ENCODE measurements around the gene ASTL. TPM values are rescaled to one million over a fixed set of nuclear protein-coding genes. Genes with fewer than 3 reads are reported as not detected.
A peak's percentile ranks its signal among the peaks of the same experiment; 100 is the strongest.

Gene ASTL
- total RNA-seq, 1 donor from 2014 or later, result not detected

- peaks cover 2% of the 10 kb centered on the region for H3K27me3 Mint-ChIP-seq (ENCODE audit: low read depth)
- no peaks in the 10 kb centered on the region for H3K9me3 Mint-ChIP-seq (ENCODE audit: low read depth)
Observed at GRCh38 chr2:96145848-96146152, 7.5 kb upstream of the ASTL start.

GRCh38 chr2:96145036-96145847, 6.9 kb upstream of the ASTL start, which contains the start of gene DUSP2:
Gene DUSP2 (minus strand): TSS chr2:96145440. CDS start chr2:96145354, 86 bp downstream.
- no peak within 1 kb of the TSS for H3K27ac Mint-ChIP-seq (ENCODE audit: unreplicated experiment)
- peak; percentile 64 for DNase-seq (ENCODE audit: low spot score)
- TF ChIP-seq CTCF (IDR thresholded peaks at IDR 0.05), result no peak
- H3K9me3 Mint-ChIP-seq (ENCODE audit: low read depth), result no peaks in the 10 kb centered on the region
- peak within 1 kb of the TSS; percentile 67 for H3K4me3 Mint-ChIP-seq (ENCODE audit: unreplicated experiment)
- no peaks in the 10 kb centered on the region for H3K36me3 Mint-ChIP-seq (ENCODE audit: low read depth)
- peaks cover 2% of the 10 kb centered on the region for H3K27me3 Mint-ChIP-seq (ENCODE audit: low read depth)
- H3K4me1 Mint-ChIP-seq (ENCODE audit: low read depth), result peaks cover 12% of the 10 kb centered on the region

More at GRCh38 chr2:96145848-96146152, 7.5 kb upstream of the ASTL start:
- no peak overlapping the region for H3K27ac Mint-ChIP-seq (ENCODE audit: unreplicated experiment)
- peaks cover 12% of the 10 kb centered on the region for H3K4me1 Mint-ChIP-seq (ENCODE audit: low read depth)
- H3K4me3 Mint-ChIP-seq (ENCODE audit: unreplicated experiment), result peak overlapping the region; percentile 21
- no peak for DNase-seq (ENCODE audit: low spot score)
- TF ChIP-seq CTCF (IDR thresholded peaks at IDR 0.05), result no peak
- no peaks in the 10 kb centered on the region for H3K36me3 Mint-ChIP-seq (ENCODE audit: low read depth)

GRCh38 chr2:96144481-96145035, 6.3 kb upstream of the ASTL start:
- Mint-ChIP-seq H3K36me3 (ENCODE audit: low read depth) (no peaks in the 10 kb centered on the region), H3K27ac (ENCODE audit: unreplicated experiment) (no peak overlapping the region), H3K9me3 (ENCODE audit: low read depth) (no peaks in the 10 kb centered on the region), H3K27me3 (ENCODE audit: low read depth) (peaks cover 2% of the 10 kb centered on the region), H3K4me3 (ENCODE audit: unreplicated experiment) (peak overlapping the region; percentile 67), H3K4me1 (ENCODE audit: low read depth) (peaks cover 12% of the 10 kb centered on the region)
- TF ChIP-seq CTCF (IDR thresholded peaks at IDR 0.05), result no peak
- DNase-seq (ENCODE audit: low spot score), result peak; percentile 75

- H3K27ac Mint-ChIP-seq (ENCODE audit: unreplicated experiment), result no peak overlapping the region
- H3K27me3 Mint-ChIP-seq (ENCODE audit: low read depth), result peaks cover 2% of the 10 kb centered on the region
- H3K4me3 Mint-ChIP-seq (ENCODE audit: unreplicated experiment), result peak overlapping the region; percentile 67
- no peaks in the 10 kb centered on the region for H3K9me3 Mint-ChIP-seq (ENCODE audit: low read depth)
- TF ChIP-seq CTCF (IDR thresholded peaks at IDR 0.05), result no peak
- peaks cover 12% of the 10 kb centered on the region for H3K4me1 Mint-ChIP-seq (ENCODE audit: low read depth)
- DNase-seq (ENCODE audit: low spot score), result no peak
- H3K36me3 Mint-ChIP-seq (ENCODE audit: low read depth), result no peaks in the 10 kb centered on the region
Observed at GRCh38 chr2:96143848-96144480, 5.7 kb upstream of the ASTL start.

- Mint-ChIP-seq H3K27me3 (ENCODE audit: low read depth) (peaks cover 2% of the 10 kb centered on the region), H3K36me3 (ENCODE audit: low read depth) (no peaks in the 10 kb centered on the region), H3K4me3 (ENCODE audit: unreplicated experiment) (no peak overlapping the region), H3K9me3 (ENCODE audit: low read depth) (no peaks in the 10 kb centered on the region), H3K4me1 (ENCODE audit: low read depth) (peaks cover 10% of the 10 kb centered on the region), H3K27ac (ENCODE audit: unreplicated experiment) (no peak overlapping the region)
- no peak for TF ChIP-seq CTCF (IDR thresholded peaks at IDR 0.05)
- DNase-seq (ENCODE audit: low spot score), result peak; percentile 90
Observed at GRCh38 chr2:96143231-96143847, 5.0 kb upstream of the ASTL start.

Measured in chondrocyte (in vitro differentiated cells).